GM19238 (cell line): ENCODE results near the gene RAB26.
"Not testable (repeated sequence)": the region's sequence is repeated elsewhere in the genome, so short reads cannot be mapped to it uniquely, and the experiment has no call there.

Experiments used
- DNase-seq: peaks from one replicate; pipeline ENCODE4 v3.0.0; 2011; ENCODE audit warnings: low spot score; ENCODE audit not compliant: insufficient read length

RAB26 gene

DNA sequence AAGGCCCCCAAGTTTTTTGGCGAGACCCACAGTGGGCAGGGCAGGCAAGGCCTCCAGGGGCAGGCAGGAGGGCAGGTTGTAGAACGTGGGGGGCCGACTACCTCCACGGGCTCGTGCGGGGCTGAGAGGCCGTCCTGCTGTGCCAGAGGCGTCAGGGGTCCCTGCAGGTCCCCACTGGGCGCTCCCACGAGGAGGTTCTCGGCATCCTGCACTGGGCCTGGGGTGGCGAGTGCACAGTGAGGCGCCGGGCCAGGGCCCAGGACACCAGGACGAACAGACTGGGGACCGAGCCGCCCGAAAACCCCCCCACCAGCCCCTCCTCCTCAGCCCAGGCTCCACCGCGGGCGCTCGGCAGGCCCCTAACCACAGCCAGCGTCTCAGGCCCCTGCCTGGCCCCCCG, 32.0 kb upstream of the RAB26 start:
- not testable (repeated sequence) for DNase-seq

DNA sequence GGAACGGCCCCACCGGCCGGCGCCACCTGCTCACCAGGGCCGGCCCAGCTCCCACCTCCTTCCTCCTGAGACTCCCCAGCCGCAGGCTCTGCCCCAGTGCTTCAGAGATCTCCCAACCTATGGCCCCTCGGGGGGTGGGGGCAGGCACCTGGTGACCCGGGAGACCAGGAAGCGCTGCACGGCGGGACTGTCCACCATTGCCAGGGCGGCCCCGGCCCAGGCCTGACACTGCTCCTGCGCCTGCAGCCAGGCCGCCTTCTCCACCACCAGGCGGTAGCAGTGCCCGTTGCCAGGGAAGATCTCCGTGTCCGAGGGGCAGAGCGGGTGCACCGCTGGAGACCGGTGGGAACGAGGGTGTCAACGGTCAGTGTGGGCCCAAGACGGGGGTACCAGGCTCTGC, 31.1 kb upstream of the RAB26 start:
- not testable (repeated sequence) for DNase-seq

DNA sequence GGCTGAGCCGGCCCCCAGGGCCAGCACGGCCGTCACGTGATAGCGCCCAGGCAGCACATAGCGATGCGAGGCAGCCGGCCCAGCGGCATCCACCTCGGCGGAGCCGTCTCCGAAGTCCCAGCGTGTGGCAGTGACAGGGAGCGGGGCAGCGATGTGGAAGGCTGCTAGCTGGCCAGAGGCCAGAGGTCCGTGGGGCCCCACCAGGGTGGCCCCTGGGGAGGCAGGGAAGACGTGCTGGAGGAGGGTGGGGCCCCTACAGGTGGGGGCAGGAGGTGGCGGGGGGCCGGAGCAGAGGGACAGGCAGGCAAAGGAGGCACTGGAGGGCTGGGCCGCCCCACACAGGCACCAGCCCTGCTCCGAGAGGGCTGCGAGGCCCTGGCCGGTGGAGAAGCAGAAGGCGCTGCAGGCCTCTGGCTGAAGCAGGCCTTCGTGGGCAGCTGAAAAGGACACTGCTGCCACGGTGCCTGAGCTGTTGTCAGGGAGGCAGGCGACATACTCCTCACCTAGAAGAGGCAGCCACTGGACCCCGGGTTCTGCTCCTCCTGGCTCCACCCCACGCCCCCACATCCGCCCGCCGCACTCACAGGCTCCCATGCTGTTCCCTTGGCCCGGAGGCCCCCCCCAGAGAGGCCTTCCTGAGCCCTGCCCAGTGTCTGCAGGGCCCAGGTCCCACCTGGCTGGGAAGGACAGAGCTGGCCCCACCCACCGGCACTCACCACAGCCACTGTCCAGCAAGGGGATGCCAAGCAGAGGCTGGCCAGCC, 30.3 kb upstream of the RAB26 start:
- not testable (repeated sequence) for DNase-seq

DNA sequence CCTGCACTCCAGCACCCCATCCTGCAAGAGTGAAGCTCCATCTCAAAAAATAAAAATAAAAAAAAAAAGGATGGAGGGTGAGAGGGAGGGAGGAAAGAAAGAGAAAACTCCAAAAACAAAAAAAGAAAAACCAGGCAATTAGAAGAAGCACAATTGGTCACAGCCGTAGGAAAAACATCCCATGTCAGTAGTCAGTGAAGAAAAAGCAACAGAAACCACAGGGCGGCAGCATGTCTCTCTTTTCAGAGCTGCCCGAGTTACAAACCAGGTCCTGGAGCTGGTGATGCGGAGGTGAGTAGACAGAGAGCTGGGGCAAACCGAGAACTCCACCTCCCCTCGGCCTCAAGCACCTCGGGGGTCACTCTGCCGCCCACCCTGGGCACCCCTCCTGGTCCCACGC, 27.1 kb upstream of the RAB26 start:
- not testable (repeated sequence) for DNase-seq

DNA sequence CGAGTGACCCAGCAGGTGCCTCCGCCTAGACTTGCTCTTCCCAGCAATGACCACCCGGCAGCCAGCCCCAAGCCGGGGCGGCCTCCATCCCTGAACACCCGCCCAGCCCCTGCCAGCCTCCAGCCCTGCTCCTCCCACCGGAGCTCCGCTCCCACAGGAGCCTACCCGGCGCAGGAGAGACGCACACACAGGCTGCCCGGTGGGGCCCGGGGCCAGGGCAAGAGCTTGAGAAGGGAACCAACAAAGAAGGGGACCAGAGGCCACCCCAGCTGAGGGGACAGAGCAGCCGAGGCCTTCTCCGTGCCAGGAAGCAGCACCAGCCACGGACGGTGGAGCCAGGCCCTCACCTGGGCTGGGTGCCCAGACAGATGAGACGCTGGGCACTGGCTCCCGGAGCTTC, 26.6 kb upstream of the RAB26 start:
- no peak for DNase-seq

DNA sequence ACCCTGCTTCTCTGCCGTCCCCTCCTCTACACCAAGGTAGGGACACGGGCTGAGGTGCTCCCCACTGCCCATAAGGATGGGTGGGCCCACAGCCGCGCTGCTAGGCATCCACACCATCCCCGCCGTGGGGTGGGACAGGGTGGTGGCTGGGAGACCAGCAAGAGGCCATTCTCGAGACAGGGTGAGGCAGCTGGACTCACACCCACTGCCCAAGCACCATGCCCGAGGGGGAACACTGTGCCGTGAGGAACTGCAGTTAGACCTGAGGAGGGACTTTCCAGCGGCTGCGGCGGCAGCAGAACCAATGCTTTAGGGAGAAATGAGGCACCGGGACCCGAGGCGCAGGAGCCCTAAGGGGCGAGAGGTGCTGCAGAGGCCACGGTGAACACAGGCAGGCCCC, 26.0 kb upstream of the RAB26 start:
- DNase-seq = no peak

DNA sequence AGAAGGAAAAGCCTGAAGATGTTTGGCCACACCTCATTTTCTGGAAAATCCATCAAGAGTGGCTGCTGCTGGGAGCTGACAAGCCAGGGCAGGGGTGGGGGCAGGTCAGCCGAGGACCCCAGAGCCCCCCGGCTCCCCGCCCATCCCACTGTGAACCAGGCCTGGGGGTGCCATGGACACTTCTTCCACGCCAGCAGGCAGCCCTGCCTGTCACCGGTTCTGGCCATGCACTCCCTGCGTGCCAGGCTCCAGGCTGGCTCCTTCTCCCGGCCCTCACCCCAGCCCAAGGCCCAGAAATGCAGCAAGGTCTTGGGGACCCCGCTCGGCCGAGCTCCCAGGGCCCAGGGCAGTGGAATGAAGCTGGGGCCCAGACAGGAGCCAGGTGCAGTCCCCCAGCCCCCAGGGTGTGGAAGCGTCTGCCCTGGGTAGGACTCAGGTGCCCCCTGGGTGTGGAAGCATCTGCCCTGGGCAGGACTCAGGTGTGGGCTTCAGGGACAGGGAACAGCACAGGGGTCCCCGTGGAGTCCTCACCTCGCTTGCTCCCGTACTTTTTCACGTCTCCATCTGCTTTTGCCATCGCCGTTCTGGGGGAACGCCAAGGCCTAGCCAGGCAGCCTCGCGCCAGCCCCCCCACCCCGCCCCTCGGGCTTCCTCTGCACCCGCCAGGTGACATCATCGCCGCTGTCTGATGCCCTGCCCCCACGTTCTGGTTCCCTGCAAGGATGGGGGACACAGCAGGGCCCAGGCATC, 25.3 kb upstream of the RAB26 start:
- DNase-seq = not testable (repeated sequence)

DNA sequence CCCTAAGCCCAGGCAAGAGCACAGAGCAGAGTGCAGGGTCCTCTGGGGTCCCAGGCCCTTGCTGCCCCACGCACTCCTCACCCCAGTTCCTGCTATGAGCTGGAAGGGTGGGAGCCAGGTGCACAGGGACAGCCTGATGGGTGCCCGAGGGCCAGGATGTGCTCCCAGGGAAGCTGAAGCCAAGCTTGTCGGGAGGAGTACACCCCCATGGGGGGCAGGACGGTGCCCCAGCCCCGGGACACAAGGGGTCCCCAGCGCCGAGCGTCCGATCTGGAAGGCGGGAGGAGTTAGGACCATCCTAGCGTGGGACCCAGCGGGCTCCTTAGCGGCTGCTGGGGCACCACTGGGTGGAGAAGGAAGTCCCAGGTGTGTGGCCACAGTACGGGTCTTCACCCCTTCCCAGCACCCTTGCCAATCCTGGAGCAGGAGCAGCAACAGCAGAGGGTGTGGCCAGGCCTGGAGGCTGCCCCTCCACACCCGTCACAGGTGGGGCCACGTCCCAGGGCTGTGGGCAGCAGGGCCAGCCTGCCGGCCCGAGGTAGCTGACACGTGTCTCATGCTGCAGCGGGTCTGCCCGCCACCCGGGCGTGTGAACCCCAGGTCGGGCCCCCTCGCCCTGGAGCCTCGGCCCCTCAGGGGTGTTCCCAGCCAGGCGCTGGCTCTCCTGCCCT, 24.6 kb upstream of the RAB26 start:
- DNase-seq = not testable (repeated sequence)

DNA sequence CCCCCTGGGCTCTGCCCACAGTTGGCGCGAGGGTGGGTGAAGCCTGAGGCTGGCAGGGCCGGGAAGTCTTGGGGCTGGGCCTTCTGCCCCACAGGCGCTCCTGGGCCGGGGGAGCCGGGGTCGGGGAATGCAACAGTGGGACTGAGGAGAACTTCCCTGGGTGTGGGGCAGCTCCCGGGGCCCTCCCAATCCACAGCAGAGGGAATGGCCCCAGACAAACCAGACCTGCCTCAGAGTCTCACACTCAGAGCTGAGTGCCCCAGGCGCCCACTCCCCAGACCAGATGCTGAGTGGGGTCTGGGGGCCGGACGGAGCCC, 24.1 kb upstream of the RAB26 start:
- DNase-seq = not testable (repeated sequence)

DNA sequence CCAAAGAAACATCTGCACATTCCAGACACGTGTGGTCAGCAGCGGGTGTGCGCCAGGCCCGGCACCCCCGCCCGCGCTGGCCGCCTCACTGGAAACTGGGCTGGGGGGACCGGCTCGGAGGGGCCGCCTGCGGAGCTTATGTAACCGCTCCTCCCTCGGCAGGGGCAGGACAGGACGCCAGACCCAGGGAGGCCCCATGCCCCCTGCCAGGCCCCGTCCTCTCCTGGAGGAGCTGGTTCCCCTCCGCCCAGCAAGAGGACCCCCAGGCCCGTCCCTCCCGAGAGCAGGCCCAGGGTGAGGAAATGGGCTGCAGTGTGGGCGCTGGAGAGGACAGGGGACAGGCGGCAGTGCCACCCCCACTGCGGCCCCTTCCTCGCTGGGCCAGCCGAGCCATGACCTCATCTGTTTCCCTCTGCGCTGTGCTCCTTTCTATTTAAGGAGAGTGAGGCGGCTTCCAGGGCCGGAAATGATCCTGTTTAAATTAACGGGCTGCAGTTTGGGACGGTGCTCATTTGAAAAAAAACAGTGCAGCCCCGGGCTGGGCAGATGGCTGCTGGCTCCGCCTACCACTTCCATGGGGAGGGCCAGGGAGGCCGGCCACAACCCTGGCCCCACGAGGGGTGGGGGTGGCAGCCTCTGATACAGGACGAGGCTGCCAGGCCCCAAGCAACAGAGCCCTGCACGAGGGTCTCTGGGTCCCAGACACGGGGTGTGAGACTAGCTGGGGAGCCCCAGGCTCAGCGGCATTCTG, 23.6 kb upstream of the RAB26 start:
- not testable (repeated sequence) for DNase-seq

DNA sequence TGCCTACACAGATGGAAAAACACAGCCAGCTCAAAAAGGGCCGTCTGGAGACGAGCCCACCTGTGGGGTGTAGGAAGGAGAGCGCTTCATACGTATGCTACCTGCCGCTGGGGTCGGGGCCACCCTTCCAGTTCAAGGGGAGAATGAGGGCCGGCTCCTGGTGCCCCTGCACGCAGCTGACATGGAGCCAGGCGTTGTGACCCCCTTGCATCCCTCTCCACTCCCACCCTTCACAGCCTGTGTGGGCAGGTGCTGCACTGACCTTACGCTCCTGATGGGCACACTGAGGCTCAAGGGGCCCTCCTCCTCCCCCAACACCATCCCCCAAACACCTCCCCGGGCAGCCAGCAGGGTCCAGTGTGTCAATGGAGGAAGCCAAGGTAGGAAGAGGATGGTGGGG, 22.8 kb upstream of the RAB26 start:
- DNase-seq = not testable (repeated sequence)

DNA sequence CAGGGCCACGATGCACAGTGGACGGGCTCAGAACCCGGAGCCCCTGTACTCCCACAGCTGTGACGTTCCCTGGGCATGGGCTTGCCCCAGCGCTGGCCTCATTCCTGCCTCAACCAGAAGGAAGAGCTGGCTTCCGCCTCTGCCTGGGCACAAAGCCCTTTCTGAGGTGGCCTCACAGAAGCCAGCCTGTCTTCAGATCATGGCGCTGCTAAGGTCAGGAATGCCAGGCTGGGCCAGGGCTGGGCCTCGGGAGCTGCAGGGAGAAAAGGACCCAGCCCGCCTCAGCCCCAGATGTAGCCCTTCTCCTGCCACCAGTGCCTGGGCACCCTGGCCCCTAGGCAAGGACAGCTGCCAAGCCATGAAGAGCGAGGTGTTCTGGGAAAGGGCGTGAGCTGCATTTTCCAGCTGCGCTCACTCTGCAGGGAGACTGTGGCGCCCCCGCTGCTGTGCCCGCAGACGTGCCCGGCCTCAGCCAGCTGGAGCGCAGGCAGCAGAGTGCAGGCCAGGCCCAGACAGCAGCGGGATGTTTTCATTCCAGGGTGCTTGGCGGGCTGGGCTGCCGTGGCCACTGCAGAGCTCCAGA, 22.2 kb upstream of the RAB26 start:
- DNase-seq = not testable (repeated sequence)

DNA sequence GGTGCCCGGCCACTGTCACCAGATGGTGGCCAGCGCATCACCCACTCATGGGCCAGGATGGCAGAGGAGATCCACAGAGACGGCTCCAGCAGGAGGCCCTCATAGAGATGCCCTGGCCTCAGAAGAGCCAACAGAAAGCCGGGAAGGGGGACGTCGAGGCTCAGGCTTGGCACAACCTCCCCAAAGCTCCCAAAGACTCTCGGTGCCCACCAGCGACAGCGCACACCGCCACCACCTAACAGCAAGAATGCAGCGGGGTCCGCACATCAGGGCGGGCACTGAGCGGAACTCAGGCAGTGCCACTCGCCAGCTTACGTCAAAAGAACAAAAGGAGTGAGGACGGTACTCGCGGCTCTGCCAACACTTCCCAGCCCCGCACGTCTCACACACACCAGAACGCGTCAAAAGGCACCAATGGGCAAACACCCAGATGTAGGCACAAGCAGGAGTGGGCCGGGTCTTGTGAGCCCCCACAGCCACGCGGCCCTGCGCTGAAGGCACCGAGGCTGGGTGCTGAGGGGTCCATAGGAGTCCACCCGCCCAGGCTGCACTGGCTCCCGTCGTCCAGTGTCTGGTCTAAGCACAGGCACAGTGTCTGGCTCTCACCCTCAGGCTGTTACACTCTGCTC, 21.4 kb upstream of the RAB26 start:
- not testable (repeated sequence) for DNase-seq

DNA sequence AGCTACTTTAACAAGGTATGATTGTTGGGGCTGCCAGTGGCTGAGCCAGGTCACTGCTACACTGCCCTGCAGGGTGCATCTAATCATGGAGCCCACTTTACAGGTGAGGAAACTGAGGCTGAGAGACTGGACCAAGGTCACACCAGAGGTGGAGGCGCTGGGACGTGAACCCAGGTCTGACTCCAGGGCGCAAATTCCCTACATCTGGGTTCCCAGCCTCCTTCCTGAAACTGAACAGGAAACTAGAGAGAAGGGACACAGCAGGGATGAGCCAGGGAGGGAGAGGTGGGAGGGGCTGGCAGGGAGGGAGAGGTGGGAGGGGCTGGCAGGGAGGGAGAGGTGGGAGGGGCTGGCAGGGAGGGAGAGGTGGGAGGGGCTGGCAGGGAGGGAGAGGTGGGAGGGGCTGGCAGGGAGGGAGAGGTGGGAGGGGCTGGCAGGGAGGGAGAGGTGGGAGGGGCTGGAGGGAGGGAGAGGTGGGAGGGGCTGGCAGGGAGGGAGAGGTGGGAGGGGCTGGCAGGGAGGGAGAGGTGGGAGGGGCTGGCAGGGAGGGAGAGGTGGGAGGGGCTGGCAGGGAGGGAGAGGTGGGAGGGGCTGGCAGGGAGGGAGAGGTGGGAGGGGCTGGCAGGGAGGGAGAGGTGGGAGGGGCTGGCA, 20.7 kb upstream of the RAB26 start:
- DNase-seq = not testable (repeated sequence)

DNA sequence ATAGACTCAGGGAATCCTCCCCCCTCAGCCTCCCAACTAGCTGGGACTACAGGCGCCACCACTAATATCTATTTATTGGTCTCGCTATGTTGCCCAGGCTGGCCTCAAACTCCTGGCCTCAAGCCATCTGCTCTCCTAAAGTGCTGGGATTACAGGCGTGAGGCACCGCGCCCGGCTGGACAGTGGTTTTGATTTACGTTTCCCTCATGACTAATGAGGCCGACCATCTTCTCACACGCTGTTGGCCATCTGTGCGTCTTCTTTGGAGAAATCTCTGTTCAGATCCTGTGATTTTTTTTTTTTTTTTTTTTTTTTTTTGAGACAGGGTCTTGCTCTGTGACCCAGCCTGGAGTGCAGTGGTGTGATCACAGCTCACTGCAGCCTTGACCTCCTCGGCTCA, 19.2 kb upstream of the RAB26 start:
- not testable (repeated sequence) for DNase-seq

DNA sequence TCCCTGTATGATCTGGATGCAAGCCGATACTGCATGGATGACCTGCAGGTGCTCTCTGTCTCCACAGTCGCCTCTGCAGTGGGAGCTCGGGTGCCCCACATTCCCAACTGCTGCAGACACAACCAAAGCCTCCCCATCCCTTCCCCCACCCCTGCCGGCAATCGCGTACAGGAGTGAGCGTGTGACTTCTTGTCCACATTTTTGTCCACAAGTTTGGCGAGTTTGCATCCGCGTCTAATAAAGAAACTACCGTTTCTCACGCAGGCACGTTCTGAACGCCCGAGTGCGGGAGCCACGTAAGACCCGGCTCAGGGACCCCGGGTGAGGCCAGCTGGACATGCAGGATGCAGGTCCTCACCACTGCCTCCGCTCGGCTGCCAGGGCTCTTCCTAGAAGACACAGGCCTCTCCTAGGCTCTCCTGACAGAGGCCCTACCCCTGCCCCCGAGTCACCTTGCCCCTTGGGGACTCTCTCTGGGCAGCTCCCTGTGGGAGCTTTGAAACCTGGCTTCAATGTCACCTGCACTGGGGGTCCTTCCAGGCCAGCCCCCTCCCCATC, 18.5 kb upstream of the RAB26 start:
- DNase-seq = not testable (repeated sequence)

DNA sequence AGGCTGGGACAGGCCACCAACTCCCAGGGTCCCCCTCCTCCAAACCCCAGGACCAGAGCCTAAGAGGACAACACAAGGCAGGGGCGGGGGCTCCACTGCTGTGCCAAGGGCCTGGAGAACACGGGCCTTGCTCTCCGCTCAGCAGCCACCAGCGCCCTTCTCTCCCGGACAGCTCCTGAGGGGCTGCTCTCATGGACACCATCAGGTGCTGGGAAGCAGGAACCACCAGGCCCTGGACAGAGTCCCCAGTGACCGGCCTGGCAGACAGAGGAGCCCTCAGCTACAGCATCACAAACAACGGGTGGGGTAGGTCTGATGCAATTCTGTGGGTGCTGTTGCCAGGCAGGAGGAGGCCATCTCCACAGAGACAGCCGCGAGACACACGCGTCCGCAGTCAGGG, 14.6 kb upstream of the RAB26 start:
- DNase-seq = not testable (repeated sequence)

DNA sequence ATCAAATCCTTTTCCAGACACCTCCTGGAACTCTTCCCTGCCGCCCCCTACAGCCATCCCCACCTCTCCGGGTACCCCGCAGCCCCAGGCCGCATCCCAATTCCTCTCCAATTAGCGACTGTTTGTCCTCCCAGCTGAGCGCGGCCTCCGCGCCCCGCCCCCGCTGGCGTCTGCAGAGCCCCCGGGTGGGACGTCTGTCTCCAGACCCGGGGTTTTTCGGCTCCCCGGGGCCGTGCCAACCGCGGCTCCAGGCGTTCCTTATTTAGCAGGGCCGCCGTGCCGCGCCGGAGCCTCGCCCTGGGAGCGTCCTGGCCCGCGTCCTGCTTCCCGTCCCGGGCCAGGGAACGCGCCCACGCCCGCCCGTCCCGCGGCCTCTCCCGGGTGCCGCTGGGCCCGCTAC, 13.4 kb upstream of the RAB26 start:
- DNase-seq = not testable (repeated sequence)

DNA sequence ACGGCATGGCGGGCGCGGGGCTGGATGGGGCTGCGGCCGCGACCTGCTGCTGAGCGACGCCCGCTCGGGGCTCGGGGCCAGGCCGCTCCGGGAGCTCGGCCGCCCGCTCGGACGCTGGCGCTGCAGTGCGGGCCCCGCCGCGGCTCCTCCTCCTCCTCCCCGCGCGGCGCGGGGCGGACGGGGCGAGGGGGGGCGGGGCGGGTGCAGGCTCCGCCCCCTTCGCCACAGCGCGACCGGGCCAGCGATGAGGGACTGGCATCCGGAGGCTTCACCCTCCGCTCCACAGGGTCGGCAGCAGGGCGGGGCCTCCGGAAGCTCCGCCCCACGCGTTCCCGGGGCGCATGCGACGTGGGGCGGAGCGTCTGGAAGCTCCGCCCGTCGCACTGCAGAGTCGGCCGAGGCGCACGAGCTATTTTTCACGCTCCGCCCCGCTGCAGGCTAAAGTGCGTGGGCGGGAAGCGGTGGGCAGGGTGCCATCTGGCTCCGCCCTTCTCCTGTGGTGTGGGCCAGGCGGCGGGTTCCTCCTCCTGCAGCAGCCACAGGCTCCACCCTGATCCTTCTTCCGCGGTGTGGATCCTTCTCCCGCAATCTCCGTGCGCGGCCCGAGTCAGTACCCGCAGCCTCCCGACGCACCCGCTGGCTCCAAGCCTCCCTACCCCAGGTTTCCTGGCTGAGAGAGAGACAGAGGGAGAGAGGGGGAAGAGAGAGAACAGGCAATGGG, 12.5 kb upstream of the RAB26 start, which contains the start of gene PKD1:
TSS of gene PKD1 (minus strand) at position 129 of the 721 bp plus-strand sequence. CDS start 209 bp downstream, outside the sequence.
- DNase-seq = not testable (repeated sequence)
